Skin epidermis (tissue), 12 donors: ENCODE measurements around the gene SEPTIN3.

Source experiments
- H3K27ac ChIP-seq, 21 experiments: fragments of 200-600 bp; sonication (generic) in 11 of 21; one replicate each; pipeline ENCODE4 v1.5.0; 2020; ENCODE audit warnings: mild to moderate bottlenecking in 3 of 21, inconsistent platforms in 2 of 21, moderate library complexity in 2 of 21
- H3K4me3 ChIP-seq, 7 experiments: fragments of 200-600 bp; sonication (generic) in 2 of 7; one replicate each; pipeline ENCODE4 v1.5.0; 2020; ENCODE audit warnings: inconsistent platforms in 2 of 7, mild to moderate bottlenecking in 2 of 7, moderate library complexity in 1 of 7

SEPTIN3 gene

DNA sequence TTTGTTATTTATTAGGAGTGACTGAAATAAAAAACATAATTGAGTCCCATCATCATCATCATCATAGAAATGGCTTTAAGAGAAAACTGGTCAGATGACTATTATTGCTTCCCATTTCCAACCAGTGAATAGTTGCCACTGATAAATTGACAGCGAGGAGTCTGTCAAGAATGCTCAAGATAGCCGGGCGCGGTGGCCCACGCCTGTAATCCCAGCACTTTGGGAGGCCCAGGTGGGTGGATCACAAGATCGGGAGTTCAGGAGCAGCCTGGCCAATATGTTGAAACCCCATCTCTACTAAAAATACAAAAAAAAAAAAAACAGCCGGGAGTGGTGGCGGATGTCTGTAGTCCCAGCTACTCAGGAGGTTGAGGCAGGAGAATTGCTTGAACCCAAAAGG, 31.2 kb downstream of the SEPTIN3 start:
- Histone ChIP-seq H3K27ac (no peak overlapping the region), H3K4me3 (no peak overlapping the region)

DNA sequence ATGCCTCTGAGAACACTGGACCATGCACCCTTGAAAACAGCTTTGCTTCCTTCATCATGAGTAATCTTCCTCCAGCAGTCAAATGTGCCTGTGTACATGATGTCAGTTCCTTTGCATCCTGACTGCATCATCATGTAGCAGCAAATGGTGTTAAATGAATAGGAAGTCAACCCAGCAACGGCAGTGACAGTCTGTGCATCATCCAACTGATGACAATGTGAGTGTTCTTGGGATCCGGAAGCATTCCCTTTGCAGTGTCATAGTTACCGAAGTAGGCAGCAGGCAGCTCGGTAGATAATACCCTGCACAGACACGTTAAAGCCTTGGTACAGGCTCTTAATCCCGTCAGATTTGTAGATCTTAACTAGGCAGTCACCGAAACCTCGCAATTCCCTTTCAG, 31.9 kb downstream of the SEPTIN3 start:
- no peak overlapping the region for H3K27ac ChIP-seq
- H3K4me3 ChIP-seq = no peak overlapping the region

DNA sequence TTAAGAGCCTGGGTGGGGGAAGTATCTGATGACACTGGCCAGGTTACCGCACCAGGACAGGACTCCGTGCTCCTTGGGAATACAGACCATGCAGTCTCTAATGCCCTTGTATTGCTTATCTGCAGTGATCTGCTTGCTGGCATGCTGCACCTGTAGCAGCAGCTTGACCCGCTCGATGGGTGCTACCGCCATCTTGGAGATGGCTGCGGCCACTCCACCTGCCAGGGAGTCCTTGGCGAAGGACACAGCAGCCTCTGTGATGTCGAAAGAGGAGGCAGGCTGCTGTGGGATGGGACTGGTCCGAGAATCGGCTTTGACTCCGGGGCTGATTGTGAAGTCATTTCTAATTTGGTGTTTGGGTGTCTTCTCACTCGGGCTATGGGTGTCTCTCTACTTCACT, 32.5 kb downstream of the SEPTIN3 start:
- no peak overlapping the region for H3K27ac ChIP-seq

DNA sequence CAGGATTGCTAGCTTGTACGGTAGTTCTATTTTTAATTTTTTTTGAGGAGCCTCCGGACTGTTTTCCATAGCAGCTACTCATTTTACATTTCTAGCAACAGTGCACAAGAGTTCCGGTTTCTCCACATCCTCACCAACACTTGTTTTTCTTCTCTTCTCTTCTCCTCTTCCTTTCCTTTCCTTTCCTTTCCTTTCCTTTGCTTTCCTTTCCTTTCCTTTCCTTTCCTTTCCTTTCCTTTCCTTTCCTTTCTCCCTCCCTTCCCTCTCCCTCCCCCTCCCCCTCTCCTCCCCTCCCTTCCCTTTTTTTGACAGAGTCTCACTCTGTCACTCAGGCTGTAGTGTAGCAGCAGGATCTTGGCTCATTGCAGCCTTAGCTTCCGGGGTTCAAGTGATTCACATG, 38.7 kb downstream of the SEPTIN3 start:
- no peak overlapping the region for H3K27ac ChIP-seq

More for the DNA sequence above, 32.5 kb downstream of the SEPTIN3 start:
- H3K4me3 ChIP-seq = no peak overlapping the region

DNA sequence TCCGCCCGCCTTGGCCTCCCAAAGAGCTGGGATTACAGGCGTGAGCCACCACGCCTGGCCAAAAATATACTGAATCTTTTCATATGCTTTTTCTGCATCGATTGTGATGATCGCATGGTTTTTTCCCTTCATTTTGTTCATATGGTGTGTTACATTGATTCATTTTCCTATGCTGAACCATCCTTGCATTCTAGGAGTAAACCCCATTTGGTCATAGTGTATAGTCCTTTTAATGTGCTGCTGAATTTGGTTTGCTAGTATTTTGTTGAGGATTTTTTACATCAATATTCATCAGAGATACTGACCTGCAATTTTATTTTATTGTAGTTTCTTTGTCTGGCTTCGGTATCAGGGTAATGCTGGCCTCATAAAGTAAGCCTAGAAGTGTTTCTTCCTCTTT, 41.5 kb downstream of the SEPTIN3 start:
- Histone ChIP-seq H3K4me3 (no peak overlapping the region), H3K27ac (no peak overlapping the region)

More for the DNA sequence above, 38.7 kb downstream of the SEPTIN3 start:
- no peak overlapping the region for H3K4me3 ChIP-seq

DNA sequence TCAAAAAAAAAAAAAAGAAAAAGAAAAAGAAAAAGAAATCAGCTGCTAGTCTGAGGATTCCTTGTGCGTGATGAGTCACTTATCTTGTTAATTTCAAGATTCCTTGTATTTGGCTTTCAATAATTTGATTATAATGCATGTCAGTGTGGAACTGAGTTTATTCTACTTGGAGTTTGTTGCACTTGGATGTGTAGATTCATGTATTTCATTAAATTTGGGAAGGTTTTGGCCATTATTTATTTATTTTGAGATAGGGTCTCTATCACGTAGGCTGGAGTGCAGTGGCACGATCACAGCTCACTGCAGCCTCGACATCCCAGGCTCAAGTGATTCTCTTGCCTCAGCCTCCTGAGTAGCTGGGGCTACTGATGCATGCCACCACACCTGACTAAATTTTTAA, 44.1 kb downstream of the SEPTIN3 start:
- no peak overlapping the region for H3K4me3 ChIP-seq
- no peak overlapping the region for H3K27ac ChIP-seq

DNA sequence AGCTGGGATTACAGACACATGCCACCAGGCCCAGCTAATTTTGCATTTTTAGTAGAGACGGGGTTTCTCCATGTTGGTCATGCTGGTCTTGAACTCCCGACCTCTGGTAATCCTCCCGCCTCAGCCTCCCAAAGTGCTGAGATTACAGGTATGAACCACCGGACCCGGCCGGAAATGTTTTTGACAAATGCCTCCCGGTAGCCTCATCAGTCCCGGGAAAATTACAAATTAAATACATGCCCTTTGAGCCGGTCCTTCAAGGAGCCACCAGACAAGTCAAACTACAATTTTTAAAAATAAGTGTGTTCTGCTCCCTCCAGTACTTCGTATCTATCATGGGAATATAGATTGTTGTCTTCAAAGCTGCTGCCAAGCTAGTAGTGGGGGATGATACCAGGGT, 46.9 kb downstream of the SEPTIN3 start:
- Histone ChIP-seq H3K4me3 (no peak overlapping the region), H3K27ac (no peak overlapping the region)

DNA sequence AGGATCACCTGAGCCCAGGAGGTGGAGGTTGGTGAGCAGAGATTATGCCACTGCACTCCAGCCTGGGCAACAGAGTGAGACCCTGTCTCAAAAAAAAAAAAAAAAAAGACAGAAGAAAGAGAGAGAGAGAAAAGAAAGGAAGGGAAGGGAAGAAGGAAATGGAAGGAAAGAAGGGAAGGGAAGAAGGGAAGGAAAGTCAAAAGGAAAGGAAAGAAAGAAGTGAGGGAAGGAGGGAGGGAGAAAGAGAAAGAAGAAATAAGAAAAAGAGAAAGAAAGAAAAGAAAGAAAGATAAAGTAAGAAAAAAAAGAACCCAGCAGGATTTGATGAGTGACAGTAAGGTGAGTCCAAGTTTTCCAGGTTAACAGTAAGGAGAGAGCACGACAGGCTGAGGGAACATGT, 49.0 kb downstream of the SEPTIN3 start:
- no peak overlapping the region for H3K4me3 ChIP-seq

More for the DNA sequence above, 49.0 kb downstream of the SEPTIN3 start:
- no peak overlapping the region for H3K27ac ChIP-seq
